ENCODE data around the gene USP11. TPM values are rescaled to one million over a fixed set of nuclear protein-coding genes. Genes with fewer than 3 reads are reported as not detected.

Gene USP11
- total RNA-seq, 4 donors from 2014 or later = 19.8 to 66.8 (median 27.3) TPM

DNA sequence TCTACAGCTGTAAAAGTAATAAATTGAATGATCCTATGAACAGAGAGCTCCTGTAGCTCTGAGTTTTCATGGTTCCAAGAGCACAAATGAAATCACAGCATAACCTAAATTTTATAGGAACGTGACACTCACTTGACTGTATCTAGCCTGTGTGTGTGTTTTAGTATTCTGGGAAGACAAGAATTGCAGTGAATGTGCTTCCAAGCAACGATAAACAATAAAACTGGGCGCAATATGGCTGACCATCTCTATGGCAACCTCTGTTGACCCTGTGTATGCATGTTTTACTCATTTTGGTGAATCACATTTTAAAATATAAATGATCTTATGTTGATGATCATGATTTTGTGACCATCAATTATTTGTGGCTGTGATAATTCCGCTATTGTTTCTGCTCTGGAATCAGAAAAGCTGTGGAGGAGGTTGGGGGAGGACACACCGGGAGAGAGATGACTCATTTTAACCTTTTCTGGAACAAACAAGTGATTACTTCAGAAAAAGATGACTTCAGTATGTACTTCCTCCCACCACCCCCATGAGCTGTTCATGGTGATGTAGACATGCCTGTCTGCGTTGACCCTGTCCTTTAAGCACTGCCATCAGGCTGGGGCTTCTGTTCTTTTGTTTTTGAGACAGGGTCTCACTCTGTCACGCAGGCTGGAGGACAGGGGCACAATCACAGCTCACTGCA is 31.8 kb downstream of the USP11 start:
- TF ChIP-seq, protein P1, sequence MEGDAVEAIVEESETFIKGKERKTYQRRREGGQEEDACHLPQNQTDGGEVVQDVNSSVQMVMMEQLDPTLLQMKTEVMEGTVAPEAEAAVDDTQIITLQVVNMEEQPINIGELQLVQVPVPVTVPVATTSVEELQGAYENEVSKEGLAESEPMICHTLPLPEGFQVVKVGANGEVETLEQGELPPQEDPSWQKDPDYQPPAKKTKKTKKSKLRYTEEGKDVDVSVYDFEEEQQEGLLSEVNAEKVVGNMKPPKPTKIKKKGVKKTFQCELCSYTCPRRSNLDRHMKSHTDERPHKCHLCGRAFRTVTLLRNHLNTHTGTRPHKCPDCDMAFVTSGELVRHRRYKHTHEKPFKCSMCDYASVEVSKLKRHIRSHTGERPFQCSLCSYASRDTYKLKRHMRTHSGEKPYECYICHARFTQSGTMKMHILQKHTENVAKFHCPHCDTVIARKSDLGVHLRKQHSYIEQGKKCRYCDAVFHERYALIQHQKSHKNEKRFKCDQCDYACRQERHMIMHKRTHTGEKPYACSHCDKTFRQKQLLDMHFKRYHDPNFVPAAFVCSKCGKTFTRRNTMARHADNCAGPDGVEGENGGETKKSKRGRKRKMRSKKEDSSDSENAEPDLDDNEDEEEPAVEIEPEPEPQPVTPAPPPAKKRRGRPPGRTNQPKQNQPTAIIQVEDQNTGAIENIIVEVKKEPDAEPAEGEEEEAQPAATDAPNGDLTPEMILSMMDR (IDR thresholded peaks at IDR 0.05) = no peak
- TF ChIP-seq POLR2A (IDR thresholded peaks at IDR 0.05) = no peak
- Histone ChIP-seq H3K27me3 (no peaks in the 10 kb centered on the region), H3K36me3 (no peaks in the 10 kb centered on the region), H3K9me3 (no peaks in the 10 kb centered on the region), H3K27ac (no peak overlapping the region), H3K4me3 (no peak overlapping the region), H3K4me1 (no peaks in the 10 kb centered on the region)
- no peak for DNase-seq

DNA sequence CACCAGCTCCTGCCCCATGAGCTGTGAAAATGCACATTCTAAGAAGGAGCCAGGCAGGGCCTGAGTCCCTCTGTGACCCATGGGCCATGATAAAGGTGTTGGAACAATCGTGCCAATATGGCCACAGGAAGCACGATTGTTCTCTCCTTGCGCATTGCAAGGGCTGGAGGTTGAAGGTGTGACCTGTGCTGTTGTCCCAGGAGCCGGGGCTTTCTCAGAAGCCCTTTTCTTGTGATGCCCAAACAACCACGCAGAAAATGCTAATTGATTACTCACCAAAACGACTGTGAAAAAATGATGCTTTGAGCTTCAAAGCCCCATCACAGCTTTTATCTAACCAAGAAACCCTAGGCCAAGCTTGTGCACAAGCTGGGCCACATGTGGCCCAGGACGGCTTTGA is 33.8 kb downstream of the USP11 start:
- H3K4me1 ChIP-seq = no peaks in the 10 kb centered on the region
- no peak for DNase-seq
- no peak for TF ChIP-seq POLR2A (IDR thresholded peaks at IDR 0.05)
- TF ChIP-seq, protein P1 (IDR thresholded peaks at IDR 0.05) = no peak
- no peaks in the 10 kb centered on the region for H3K9me3 ChIP-seq
- no peaks in the 10 kb centered on the region for H3K36me3 ChIP-seq
- no peak overlapping the region for H3K4me3 ChIP-seq
- H3K27ac ChIP-seq = no peak overlapping the region
- H3K27me3 ChIP-seq = no peaks in the 10 kb centered on the region

DNA sequence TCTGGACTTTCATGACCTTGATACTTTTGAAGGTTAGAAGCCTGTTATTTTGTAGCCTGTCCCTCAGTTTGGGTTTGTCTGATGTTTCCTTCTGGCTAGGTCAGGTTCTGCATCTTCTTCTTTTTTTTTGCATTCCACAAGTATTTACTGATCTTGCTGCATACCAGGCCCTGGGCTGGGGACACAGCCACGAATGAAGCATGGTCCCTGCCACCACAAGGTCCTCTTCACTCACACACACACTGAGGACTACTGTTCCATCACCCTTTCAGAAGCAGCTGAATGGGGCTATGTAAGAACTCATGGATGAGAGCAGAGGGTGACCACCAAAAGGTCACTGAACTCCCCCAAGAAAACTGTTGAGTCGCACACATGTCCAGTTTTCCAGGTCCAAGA is 39.2 kb downstream of the USP11 start:
- Histone ChIP-seq H3K27me3 (no peaks in the 10 kb centered on the region), H3K4me1 (no peaks in the 10 kb centered on the region), H3K27ac (no peak overlapping the region), H3K4me3 (no peak overlapping the region), H3K36me3 (no peaks in the 10 kb centered on the region), H3K9me3 (no peaks in the 10 kb centered on the region)
- DNase-seq = no peak
- TF ChIP-seq, protein P1 (IDR thresholded peaks at IDR 0.05) = no peak
- TF ChIP-seq POLR2A (IDR thresholded peaks at IDR 0.05) = no peak

DNA sequence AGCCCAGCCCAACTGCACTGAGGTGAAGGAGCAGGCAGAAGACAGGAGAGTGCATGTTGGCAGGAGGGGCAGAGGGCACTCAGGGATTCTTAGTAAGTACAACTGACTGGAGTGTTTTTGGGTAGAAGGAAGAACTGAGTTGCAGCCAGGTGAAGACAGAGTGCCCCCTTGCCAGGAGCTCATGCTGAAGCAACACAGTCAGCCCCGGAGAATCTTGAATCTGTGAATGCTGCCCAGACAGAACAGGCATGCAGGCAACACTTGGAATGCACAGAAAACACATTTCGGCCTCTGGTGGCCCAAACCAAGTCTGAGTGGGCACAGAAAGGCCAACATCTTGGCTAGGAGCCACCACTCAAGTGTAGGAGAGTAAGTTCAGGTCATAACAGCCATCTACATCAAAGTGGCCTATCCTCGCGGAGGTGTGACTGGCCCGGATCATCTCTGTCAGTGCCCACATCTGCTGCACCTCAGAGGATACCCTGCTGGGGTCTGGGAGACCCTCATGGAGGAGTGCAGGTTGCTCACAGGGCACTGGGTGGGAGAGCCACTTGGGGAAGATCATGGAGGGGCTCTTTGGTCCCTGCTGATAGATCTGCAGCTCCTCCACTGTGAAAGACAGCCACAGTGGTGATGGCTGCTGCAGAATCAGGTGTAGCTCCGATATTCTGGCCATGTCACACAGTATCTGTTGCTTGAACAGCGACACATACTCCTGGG is 40.4 kb downstream of the USP11 start:
- Histone ChIP-seq H3K9me3 (no peaks in the 10 kb centered on the region), H3K36me3 (no peaks in the 10 kb centered on the region), H3K4me3 (no peak overlapping the region), H3K4me1 (no peaks in the 10 kb centered on the region), H3K27ac (no peak overlapping the region), H3K27me3 (no peaks in the 10 kb centered on the region)
- TF ChIP-seq POLR2A (IDR thresholded peaks at IDR 0.05) = no peak
- TF ChIP-seq, protein P1 (IDR thresholded peaks at IDR 0.05) = no peak
- DNase-seq = no peak

DNA sequence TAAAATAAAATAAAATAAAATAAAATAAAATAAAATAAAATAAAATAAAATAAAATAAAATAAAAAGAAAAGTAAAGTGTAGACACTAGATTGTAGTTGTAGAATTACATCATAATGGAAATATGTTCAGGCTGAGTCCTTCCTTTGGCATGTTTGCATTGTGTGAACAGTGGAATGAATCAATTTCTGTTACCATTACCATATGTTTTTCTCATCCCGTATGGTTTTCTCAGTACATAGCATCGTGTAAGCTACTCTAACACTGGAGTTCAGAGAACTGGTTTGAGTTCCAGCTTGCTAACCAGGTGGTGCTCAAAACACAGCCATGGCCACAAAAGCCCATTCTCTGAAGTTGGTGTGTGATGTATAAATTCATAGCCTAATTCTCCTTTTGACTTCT is 45.9 kb downstream of the USP11 start:
- DNase-seq = no peak
- Histone ChIP-seq H3K9me3 (no peaks in the 10 kb centered on the region), H3K4me1 (no peaks in the 10 kb centered on the region), H3K27me3 (no peaks in the 10 kb centered on the region), H3K36me3 (no peaks in the 10 kb centered on the region), H3K27ac (no peak overlapping the region), H3K4me3 (no peak overlapping the region)
- TF ChIP-seq, protein P1 (IDR thresholded peaks at IDR 0.05) = no peak
- TF ChIP-seq POLR2A (IDR thresholded peaks at IDR 0.05) = no peak
